GM19455 (cell line): ENCODE results near the gene DLGAP1.
"Not testable (repeated sequence)": the region's sequence is repeated elsewhere in the genome, so short reads cannot be mapped to it uniquely, and the experiment has no call there.

ENCODE experiments used
- ATAC-seq: cut with Tn5 transposase; IDR thresholded peaks from one replicate; pipeline ENCODE4 v1.9.1; 2021; ENCODE audit not compliant: unreplicated experiment

Gene DLGAP1

DNA sequence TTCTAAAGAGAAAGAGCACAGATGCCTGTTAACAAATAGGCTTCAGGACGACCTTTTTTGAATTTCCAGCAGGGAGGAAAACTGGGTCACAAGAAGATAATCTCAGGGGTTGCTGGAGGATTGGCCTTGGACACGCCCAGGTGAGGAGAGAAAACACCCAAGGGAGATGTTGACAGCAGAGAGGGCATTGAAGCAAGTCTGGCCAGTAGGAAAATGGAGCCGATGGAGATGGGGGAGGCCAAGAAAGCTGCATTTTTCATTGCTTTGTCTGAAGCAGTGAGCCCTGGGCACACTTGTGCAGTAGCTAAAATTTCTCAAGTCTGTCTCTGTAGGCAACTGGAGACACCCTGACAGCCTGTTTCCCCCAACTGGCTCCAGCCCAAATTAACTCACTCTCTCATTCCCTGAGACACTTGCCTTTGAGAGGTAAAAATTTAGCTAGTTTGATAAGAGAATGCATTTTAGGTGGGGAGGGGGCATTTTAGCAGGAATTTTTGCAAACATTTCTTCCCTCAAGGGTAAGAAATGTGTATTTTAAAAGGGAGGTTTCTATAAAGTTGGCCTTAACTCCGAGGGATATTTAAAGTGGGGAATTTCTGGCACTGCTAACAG, 839.6 kb downstream of the DLGAP1 start:
- ATAC-seq: no peak

DNA sequence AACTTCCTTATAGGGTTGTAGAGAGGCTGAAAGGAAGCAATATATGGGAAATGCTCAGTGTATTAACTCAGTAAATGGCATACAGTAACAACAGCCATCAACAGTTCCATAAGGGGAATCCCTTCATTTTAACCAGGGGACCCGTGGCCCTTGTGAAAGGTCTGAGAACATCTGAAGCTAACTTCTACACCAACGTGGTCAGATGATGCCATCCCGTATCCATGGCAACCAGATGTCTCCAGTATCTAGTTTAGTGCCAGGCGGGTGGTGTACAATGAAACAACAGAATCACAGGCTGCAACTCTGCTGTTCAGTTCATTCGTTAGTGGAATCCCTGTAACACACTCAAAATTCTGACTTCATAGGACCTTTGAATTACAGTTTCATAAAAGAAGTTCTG, 842.8 kb downstream of the DLGAP1 start:
- ATAC-seq: no peak

DNA sequence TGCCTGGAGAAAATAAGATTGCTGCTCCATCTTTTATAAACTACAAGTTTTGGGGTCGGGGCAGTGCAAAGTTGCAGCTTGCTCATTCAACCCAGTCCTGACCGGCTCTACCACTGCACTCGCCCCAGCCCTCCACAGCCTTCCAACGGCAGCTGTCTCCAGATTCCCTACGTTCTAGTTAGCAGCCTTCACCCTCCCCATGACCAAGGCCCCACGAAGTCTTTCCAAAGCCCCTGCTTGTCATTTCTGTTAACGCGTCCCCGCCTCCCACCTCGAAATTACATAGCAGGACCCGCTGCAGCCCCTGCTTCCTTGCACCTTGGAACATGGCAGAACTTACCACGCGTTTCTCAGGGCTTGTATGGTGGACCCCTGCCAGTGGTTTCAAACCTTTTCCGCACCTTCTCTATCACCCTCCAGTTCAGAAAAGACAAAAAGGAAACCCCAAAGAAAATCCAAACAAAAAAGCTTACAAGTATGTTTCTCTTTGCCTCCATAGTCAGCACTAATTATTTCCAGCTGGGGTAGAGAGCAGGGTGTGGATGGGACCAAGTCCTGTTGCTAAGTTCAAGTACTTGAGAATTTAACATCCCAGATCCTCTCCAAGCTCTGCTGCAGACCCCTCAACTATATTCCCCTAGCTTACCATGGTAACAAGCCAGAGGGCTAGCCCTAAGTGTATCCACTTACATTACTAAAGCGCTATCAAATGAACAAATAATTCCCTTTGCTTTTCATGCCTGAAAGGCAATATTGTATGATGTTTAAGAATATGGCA, 843.6 kb downstream of the DLGAP1 start:
- ATAC-seq: no peak

DNA sequence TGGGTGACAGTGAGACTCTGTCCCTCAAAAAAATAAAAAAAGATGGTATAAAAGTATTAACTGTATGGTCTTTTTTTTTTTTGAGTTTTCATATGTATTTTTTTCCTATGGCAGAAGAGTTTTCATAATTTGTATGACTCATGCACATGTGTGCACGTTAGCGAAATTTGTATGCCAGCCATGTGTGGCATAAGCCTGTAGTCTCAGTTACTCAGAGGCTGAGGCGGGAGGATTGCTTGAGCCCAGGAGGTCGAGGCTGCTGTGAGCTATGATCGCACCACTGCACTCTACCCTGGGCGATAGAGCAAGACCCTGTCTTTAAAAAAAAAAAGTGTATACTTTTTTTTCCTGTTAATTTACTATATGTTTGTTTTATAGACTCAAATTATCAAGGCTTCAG, 844.3 kb downstream of the DLGAP1 start:
- no peak for ATAC-seq

DNA sequence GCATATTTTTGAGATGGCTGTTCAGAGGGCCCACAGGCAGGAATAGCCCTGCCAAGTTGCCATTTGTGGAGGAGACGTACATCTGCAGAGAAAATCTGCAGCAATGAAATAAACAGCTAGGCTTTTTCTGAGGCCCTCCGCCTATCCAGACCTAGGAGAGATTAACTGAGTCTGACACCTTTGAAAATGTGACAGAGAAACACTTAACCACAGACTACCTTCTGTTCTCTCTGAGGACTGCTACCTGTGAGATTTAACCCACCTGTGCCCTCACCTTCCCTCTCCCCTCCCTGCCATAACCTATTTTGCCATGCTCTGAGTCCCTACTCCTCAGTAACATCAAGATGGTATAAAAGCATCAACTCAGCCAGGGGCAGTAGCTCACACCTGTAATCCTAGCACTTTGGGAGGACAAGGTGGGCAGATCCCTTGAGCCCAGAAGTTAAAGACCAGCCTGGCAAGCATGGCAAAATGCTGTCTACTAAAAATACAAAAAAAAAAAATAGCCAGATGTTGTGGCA, 844.9 kb downstream of the DLGAP1 start:
- ATAC-seq: no peak

DNA sequence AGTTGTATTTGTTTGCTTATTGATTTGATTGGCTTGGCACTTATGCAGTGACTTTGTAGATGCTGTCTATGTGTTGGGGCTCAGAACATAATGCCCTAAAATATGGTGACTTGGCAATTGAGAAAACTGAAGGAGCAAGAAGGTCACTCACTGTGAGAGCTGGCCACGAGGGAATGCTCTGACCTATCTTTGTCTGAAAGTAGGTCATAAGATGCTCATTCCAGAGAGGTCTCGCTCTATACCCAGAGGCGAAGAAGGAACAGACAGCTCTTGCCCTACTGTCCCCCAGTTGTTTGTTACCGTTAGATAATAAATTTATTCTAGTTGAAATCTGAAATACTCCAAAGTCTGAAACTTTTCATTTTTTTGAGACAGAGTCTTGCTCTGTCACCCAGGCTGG, 846.6 kb downstream of the DLGAP1 start:
- no peak for ATAC-seq

DNA sequence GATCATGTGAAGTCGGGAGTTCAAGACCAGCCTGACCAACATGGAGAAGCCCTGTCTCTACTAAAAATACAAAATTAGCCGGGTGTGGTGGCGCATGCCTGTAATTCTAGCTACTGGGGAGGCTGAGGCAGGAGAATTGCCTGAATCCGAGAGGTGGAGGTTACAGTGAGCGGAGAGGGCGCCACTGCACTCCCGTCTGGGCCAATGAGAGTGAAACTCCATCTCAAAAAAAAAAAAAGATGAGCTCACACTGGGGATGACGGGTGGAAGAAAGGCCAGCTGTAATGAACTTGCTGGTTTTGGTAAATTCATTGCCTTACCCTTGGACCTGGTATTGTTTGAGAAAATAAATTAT, 847.0 kb downstream of the DLGAP1 start:
- ATAC-seq: not testable (repeated sequence)

DNA sequence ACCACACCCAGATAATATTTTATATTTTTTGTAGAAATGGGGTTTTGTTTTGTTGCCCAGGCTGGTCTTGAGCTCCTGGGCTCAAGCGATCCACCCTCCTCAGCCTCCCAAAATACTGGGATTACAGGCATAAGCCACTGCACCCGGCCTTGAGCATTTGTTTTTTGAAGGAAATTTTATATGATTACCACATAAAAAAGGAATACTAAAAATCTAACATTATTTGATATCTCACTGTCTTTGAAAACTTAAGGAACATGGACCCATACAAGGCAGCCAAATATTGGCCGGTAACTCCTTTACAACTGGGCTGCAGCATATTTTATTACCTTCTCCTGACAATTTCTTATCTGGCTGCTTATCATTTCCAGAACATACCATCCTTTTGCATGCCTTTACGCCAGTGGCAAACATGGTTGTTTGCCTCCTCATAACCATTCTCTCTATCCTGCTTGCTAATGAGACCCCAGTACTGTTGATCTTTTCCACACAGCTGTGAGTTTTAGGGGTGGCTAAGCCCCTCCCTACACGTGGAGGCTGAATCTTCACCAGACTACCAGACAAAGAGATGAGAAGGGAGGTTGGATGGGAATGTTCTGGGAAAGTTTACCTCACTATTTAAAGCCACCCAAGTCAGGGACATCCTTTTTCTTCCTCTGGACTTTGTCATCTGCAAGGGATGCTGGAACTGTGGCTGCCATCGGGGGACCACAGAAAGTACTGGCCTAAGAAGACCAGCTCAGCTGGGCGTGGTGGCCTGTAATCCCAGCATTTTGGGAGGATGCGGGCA, 847.6 kb downstream of the DLGAP1 start:
- ATAC-seq: no peak

DNA sequence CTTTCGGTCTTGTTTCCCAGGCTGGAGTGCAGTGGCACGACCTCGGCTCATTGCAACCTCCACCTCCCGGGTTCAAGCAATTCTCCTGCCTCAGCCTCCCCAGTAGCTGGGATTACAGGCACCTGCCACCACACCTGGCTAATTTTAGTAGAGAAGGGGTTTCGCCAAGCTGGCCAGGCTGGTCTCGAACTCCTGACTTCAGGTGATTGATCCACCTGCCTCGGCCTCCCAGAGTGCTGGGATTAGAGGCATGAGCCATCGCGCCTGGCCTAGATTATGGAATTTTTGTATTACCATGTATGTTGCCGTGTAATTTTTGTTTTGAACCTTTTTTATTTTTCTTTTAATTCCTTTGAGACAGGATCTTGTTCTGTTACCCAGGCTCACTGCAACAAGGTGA, 848.2 kb downstream of the DLGAP1 start:
- ATAC-seq: not testable (repeated sequence)

DNA sequence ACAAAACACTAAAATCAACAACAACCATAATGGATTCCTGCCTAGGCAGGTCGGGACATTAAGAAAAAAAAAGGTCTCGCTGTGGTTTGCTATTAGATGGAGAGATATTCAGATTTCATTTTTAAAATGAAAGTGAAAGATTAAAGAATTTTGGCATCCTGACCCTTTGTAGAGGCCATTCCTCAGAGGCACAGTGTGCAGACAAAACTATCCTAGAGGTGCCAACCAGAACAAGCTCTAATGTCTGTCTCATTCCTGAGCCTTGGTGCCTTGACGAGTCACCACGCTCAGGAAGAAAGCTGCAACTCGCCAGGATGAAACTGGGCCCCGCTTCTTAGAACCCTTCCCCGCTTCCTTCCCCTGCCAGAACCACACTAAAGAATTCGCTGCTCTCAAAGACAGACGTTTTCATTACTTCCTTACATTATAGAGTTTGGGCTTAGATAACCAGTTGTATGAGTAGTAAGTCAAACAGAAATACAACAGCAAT, 849.1 kb downstream of the DLGAP1 start:
- no peak for ATAC-seq

DNA sequence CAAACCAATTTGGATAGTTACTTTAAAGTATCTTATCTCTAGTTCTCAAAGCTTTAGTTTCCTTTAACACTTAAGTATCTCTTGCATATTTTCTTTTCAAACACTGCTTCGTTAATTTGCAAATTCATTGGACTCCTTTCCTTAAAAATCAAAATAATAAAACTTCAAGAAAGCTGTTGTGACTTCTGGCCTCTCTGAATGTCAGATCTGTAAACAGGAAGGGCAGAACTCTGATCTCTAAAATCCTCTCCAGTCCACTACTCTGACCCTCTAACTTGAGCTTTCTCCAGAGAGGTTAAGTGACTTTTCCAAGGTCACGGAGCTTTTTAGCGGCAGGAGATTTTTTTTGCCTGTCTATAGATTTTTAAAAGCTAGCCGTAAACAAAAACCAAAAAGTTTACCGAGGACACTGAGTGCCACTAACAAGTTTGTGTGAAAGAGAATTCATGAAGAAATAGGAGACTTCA, 849.6 kb downstream of the DLGAP1 start:
- ATAC-seq: no peak

DNA sequence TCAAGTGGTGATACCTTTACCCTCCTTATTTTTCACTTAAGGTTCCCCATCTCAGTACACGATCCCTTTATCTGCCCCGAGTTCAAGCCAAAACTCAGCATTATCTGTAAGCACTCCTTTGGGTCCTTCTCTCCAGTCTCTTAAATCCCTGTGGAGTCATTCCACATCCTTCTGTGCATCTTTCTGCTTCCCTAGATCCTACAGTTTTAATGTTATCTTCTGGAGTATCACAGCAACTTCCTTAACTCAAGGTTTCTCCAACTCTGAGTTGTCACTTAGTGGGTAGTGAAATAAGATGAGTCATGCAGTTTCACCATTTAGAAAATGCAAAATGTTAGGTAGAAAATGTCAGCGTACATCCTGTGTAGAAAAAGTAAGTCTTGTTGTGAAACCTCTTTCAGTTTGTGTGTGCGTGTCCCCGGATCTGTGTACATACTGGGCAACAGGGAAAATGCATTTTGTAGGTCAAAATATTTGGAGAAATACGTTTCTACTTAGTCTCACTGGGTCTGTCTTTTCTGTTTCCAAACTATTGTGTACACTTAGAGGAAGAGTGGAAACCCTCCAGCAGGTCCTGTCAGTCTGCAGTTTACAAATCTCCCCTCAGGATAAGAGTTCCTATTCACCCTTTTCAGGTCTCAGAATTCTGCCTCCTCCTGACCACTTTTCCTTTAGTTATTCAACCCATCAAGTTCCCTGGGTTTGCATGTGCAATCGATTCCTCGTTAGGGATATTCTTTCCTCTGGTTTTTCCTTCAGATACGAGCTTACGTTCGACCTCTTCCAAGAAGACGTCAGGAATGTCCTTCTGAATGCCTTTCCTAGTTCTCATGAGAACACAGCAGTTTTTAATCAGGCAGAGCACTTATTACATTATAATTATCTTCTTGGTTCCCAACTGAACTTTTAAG, 850.4 kb downstream of the DLGAP1 start:
- ATAC-seq: peak; percentile 91

DNA sequence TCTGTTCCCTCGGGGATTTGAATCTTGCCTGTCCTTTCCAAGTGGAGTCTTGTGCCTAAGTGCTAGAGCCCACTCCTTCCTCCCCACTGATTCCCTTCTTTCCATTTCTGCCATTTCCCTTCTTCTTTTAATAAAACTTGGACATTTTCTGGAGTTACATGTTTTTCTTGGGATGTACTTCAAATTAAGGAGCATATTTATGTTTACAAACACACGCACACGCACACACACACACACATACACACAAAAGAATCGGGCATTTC, 850.9 kb downstream of the DLGAP1 start:
- no peak for ATAC-seq

DNA sequence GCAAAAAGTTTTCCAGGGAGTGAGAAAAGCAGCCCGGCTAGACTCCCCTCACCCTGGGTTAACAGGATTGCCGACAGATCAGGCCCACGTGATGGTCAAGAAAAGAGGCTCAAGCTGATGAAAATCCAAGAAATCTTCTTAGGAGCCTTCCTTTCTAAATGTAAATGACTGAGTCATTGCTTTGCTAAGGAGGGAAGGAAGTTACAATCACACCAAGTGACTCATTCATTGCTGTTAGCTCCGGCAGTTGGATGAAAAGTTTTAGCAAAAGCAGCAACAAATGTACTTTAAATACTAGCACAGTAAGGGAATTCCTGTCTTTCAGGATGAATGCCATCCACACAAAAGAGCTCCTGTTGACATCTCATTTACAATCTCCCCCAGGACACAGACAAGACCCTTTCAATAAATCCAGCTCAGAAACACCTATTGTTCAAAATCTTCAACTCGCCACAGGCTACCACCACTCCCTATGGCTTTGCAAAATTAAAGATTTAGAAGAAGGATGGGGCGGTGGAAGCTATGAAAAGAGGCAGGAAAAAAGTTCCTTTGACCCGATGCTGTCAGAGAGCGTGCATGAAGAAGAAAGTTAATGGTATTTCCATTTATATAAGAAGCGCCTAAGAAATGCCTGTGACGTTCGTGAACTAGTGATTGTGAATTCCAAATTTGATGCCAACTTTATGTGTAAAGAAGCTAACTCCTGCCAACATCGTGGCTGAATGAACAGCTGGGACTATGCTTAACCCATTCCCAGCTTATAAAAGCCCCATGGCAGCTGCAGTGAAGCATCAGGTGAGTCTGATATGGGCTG, 851.5 kb downstream of the DLGAP1 start:
- ATAC-seq: no peak

DNA sequence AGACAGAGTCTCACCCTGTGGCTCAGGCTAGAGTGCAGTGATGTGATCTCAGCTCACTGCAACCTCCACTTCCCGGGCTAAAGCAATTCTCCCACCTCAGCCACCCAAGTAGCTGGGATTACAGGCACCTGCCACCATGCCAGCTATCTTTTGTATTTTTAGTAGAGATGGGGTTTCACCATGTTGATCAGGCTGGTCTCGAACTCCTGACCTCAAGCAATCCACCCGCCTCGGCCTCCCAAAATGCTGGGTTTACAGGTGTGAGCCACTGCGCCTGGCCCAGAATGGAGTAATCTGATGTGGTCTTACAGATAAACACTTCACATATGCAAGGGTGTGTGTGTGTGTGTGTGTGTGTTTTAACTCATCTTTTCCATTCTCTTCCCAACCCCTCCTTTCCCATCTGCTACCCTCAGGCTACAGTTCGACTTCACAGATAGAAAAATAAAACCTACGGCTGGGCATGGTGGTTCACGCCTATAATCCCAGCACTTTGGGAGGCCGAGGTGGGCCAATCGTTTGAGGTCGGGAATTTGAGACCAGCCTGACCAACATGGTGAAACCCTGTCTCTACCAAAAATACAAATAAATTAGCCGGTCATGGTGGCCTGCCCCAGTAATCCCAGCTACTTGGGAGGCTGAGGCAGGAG, 853.9 kb downstream of the DLGAP1 start:
- not testable (repeated sequence) for ATAC-seq

DNA sequence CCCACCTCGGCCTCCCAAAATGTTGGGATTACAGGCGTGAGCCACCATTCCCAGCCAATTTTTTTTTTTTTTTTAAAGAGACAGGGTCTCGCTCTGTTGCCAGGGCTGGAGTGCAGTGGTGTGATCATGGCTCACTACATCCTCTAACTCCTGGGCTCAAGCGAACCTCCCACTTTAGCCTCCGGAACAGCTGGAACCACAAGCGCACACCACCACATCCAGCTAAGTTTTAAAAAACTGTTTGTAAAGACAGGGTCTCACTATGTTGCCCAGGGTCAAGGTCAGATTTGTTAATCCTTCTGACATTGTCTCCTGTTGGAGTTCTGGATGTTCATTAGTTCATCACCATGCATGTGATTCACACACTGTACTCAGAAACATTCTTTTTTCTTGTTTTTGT, 855.2 kb downstream of the DLGAP1 start:
- no peak for ATAC-seq

DNA sequence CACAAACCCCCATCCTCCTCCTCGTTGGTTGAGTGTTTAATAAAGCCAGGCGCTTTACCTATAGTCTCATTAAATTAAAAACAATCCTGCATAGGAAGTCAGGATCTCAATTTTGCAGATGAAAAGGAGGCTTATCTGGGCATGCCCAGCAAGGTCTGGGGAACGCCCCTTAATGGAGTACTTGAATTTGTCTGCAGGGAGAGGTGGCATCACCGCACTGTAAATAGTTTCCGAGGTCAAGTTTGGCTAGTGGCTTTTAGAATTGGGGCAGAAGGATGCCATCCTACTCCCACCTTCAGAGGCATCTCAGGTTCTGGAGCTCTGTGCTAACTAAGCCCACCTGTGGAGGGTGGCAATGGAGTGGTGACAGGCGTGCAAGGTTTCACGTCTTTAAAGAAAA, 855.9 kb downstream of the DLGAP1 start:
- ATAC-seq: no peak

DNA sequence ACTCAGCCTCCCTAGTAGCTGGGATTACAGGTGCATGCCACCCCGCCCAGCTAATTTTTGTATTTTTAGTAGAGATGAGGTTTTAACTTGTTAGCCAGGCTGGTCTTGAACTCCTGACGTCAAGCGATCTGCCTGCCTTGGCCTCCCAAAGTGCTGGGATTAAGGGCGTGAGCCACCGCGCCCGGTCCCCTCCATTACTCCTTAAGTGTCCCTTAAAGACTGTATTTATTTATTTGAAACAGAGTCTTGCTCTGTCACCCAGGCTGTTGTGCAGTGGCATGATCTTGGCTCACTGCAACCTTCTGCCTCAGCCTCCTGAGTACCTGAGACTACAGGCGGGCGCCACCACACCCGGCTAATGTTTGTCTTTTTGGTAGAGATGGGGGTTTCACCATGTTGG, 856.5 kb downstream of the DLGAP1 start:
- no peak for ATAC-seq
